ENCODE results near the gene PROK2.

DNA sequence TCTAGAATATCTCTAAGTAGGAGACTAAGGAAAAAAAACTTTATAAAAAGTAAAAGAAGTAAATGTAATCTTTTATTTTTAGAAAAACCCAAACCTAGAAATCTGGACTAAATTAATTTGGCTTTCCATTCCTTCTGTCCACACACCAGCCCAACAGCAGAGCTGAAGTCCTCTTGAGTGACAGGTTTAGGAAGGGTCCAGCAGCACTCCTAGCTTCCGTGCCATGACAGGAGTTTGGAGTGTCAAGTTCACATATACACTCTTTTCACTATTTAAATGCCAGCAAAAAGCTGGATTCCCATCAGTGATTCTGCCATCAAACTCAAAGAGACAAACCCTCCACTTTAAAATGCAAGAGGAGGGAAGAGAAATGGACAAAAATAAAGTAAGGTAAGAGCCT, 13.1 kb downstream of the PROK2 start:
- TF ChIP-seq, protein P1, sequence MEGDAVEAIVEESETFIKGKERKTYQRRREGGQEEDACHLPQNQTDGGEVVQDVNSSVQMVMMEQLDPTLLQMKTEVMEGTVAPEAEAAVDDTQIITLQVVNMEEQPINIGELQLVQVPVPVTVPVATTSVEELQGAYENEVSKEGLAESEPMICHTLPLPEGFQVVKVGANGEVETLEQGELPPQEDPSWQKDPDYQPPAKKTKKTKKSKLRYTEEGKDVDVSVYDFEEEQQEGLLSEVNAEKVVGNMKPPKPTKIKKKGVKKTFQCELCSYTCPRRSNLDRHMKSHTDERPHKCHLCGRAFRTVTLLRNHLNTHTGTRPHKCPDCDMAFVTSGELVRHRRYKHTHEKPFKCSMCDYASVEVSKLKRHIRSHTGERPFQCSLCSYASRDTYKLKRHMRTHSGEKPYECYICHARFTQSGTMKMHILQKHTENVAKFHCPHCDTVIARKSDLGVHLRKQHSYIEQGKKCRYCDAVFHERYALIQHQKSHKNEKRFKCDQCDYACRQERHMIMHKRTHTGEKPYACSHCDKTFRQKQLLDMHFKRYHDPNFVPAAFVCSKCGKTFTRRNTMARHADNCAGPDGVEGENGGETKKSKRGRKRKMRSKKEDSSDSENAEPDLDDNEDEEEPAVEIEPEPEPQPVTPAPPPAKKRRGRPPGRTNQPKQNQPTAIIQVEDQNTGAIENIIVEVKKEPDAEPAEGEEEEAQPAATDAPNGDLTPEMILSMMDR (IDR thresholded peaks at IDR 0.05): no peak
- no peak for TF ChIP-seq POLR2A (IDR thresholded peaks at IDR 0.05)

Measured in testis (tissue), 2 donors.